ENCODE measurements around the gene SLC7A7. TPM values are rescaled to one million over a fixed set of nuclear protein-coding genes. Genes with fewer than 3 reads are reported as not detected.
"Not testable (repeated sequence)": the region's sequence is repeated elsewhere in the genome, so short reads cannot be mapped to it uniquely, and the experiment has no call there.

SLC7A7 gene
- total RNA-seq, 1 donor from 2014 or later: 0.79 TPM

- FAIRE-seq: no peak
- no peaks in the 10 kb centered on the region for H3K27me3 ChIP-seq (ENCODE audit: control insufficient read depth, insufficient read depth, low read length)
- DNase-seq (ENCODE audit: low read depth): peak; percentile 61
- H3K4me3 ChIP-seq (ENCODE audit: low read depth, low read length): no peak overlapping the region
- no peaks in the 10 kb centered on the region for H3K36me3 ChIP-seq (ENCODE audit: control insufficient read depth, insufficient read depth, low read length)
- TF ChIP-seq, protein P1, sequence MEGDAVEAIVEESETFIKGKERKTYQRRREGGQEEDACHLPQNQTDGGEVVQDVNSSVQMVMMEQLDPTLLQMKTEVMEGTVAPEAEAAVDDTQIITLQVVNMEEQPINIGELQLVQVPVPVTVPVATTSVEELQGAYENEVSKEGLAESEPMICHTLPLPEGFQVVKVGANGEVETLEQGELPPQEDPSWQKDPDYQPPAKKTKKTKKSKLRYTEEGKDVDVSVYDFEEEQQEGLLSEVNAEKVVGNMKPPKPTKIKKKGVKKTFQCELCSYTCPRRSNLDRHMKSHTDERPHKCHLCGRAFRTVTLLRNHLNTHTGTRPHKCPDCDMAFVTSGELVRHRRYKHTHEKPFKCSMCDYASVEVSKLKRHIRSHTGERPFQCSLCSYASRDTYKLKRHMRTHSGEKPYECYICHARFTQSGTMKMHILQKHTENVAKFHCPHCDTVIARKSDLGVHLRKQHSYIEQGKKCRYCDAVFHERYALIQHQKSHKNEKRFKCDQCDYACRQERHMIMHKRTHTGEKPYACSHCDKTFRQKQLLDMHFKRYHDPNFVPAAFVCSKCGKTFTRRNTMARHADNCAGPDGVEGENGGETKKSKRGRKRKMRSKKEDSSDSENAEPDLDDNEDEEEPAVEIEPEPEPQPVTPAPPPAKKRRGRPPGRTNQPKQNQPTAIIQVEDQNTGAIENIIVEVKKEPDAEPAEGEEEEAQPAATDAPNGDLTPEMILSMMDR (IDR thresholded peaks at IDR 0.05; ENCODE audit: insufficient read depth, low read length, severe bottlenecking): no peak
Measured at GRCh38 chr14:22791301-22791700, 23.9 kb downstream of the SLC7A7 start.

GRCh38 chr14:22786685-22787084 lies 28.6 kb downstream of the SLC7A7 start:
- Histone ChIP-seq H3K36me3 (ENCODE audit: control insufficient read depth, insufficient read depth, low read length) (no peaks in the 10 kb centered on the region), H3K27me3 (ENCODE audit: control insufficient read depth, insufficient read depth, low read length) (no peaks in the 10 kb centered on the region), H3K4me3 (ENCODE audit: low read depth, low read length) (no peak overlapping the region)
- FAIRE-seq (no peak), DNase-seq (ENCODE audit: low read depth) (no peak)
- TF ChIP-seq, protein P1 (IDR thresholded peaks at IDR 0.05; ENCODE audit: insufficient read depth, low read length, severe bottlenecking): no peak

DNA sequence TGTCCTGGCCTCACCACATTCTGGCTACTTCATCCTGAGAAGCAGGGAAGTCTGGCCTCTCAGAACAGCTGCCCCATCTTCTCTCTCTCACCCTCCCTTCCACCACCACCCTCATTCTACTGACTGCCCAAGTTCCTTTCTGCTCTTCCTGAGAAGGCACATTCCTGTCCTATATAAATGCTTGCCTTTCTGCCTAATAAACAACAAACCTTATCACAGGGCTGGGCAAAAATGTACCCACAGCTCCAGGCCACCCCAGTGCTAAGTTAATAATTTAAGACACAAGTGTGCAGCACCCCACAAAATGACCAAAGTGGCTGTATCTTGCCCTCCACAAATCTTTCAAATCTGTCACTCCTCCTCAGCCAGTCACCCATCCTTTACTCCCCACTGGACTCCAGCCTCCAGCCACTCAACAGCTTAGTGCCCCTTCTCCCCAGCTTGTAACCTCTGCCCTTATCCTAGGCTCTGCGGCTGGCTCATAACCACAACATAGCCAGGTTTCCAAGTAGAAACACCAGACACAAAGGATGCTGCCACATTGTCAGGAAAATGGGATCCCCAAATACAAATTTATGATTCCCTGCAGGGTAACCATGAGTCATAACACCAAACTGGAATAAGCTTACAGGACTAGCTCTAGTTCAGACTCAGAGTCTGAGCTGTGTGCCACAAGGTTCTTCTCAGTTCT lies 33.8 kb downstream of the SLC7A7 start:
- DNase-seq (ENCODE audit: low read depth): peak; percentile 18
- Histone ChIP-seq H3K4me3 (ENCODE audit: low read depth, low read length) (no peak overlapping the region), H3K36me3 (ENCODE audit: control insufficient read depth, insufficient read depth, low read length) (no peaks in the 10 kb centered on the region), H3K27me3 (ENCODE audit: control insufficient read depth, insufficient read depth, low read length) (no peaks in the 10 kb centered on the region)
- TF ChIP-seq, protein P1 (IDR thresholded peaks at IDR 0.05; ENCODE audit: insufficient read depth, low read length, severe bottlenecking): no peak
- FAIRE-seq: no peak

DNA sequence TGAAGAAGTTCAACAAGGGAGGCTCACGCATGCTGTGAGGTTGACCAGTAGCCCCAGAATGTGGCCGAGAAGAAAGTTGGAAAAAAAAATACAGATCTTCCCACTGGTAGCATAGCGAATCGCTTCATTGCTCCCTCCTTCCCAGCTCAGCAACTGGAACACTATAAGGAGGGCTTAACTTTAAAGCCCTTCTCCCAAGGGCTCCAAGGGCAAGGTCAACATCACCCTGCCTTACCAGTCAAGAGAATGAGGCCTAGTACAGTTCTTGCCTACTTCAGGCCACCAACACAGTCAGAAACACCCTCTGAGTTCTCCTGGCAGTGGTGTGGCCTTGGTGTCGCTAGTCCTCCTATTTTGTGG lies 34.3 kb downstream of the SLC7A7 start:
- H3K27me3 ChIP-seq (ENCODE audit: control insufficient read depth, insufficient read depth, low read length): no peaks in the 10 kb centered on the region
- H3K36me3 ChIP-seq (ENCODE audit: control insufficient read depth, insufficient read depth, low read length): no peaks in the 10 kb centered on the region
- no peak for DNase-seq (ENCODE audit: low read depth)
- FAIRE-seq: no peak
- TF ChIP-seq, protein P1 (IDR thresholded peaks at IDR 0.05; ENCODE audit: insufficient read depth, low read length, severe bottlenecking): no peak
- no peak overlapping the region for H3K4me3 ChIP-seq (ENCODE audit: low read depth, low read length)

DNA sequence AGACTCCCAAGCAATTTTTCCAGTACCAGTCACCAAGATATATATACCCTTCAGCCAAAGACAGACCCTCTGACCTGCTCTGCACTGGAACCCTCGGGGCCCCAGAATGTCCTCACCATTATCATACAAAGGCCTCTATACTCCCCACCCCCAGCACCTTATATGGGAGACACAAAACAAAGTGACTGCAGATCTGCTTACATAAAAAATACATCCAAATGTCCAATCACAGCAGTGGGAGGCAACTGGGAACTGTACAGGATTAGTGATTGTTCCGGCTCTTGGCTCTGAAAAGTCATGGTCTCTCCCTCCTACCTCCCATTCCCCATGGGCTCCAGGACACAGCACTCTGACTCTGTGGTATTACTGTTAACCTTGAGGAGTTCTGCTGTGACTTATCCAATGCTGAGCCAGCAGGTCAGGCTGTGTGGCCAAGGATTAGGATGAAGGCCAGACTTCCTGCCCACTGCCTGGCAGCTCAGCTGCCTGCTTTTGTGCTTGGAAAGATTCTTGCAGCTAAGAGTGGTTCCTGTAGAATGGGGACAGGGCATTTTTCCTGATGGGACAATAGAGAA lies 35.0 kb downstream of the SLC7A7 start:
- FAIRE-seq (no peak), DNase-seq (ENCODE audit: low read depth) (no peak)
- Histone ChIP-seq H3K4me3 (ENCODE audit: low read depth, low read length) (no peak overlapping the region), H3K36me3 (ENCODE audit: control insufficient read depth, insufficient read depth, low read length) (no peaks in the 10 kb centered on the region), H3K27me3 (ENCODE audit: control insufficient read depth, insufficient read depth, low read length) (no peaks in the 10 kb centered on the region)
- TF ChIP-seq, protein P1 (IDR thresholded peaks at IDR 0.05; ENCODE audit: insufficient read depth, low read length, severe bottlenecking): no peak

DNA sequence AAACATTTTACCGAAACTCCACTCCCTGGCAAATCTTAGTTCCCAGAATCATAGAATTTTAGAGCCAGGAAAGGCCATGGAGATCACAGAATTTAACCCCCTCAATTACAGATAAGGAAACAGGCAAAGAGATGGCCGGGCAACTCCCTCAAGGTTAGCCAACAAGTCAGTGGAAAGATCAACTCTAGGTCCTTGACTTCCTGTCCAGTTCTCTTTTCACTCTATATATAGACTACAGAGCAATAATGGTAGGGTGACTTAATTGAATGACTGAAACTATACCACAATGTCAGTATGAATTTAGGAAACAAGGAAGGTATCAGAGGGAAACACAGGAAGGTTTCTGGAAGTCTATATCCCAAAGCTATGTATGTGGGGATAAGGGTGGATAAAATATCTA lies 37.2 kb downstream of the SLC7A7 start:
- TF ChIP-seq, protein P1 (IDR thresholded peaks at IDR 0.05; ENCODE audit: insufficient read depth, low read length, severe bottlenecking): no peak
- DNase-seq (ENCODE audit: low read depth) (no peak), FAIRE-seq (no peak)
- Histone ChIP-seq H3K4me3 (ENCODE audit: low read depth, low read length) (no peak overlapping the region), H3K36me3 (ENCODE audit: control insufficient read depth, insufficient read depth, low read length) (no peaks in the 10 kb centered on the region), H3K27me3 (ENCODE audit: control insufficient read depth, insufficient read depth, low read length) (no peaks in the 10 kb centered on the region)

- not testable (repeated sequence) for FAIRE-seq; H3K4me3 ChIP-seq (ENCODE audit: low read depth, low read length); H3K36me3 ChIP-seq (ENCODE audit: control insufficient read depth, insufficient read depth, low read length); H3K27me3 ChIP-seq (ENCODE audit: control insufficient read depth, insufficient read depth, low read length); DNase-seq (ENCODE audit: low read depth)
Measured at GRCh38 chr14:22776849-22777248, 38.4 kb downstream of the SLC7A7 start.

Measured in bronchial epithelial cell (primary cell).